Endodermal cell (in vitro differentiated cells): Measurements from ENCODE around the gene FAF1. TPM values are rescaled to one million over a fixed set of nuclear protein-coding genes. Genes with fewer than 3 reads are reported as not detected.
A peak's percentile ranks its signal among the peaks of the same experiment; 100 is the strongest.

Experiments
- DNase-seq: peaks from one replicate; pipeline ENCODE4 v3.0.0-alpha.2; 2017
- H3K27ac ChIP-seq: 2 replicates; pipeline ENCODE4 v1.5.1; 2013; ENCODE audit warnings: mild to moderate bottlenecking, low read depth, low read length, moderate library complexity
- H3K27me3 ChIP-seq: 2 replicates; pipeline ENCODE4 v1.6.1; 2013; ENCODE audit warnings: mild to moderate bottlenecking, low read length, moderate library complexity; ENCODE audit not compliant: insufficient read depth, control insufficient read depth, poor library complexity, severe bottlenecking
- H3K36me3 ChIP-seq: 2 replicates; pipeline ENCODE4 v1.7.0; 2013; ENCODE audit warnings: mild to moderate bottlenecking, low read length, moderate library complexity; ENCODE audit not compliant: control insufficient read depth, insufficient read depth
- H3K4me1 ChIP-seq: one replicate; pipeline ENCODE4 v1.7.0; 2013; ENCODE audit warnings: low read length; ENCODE audit not compliant: control insufficient read depth, insufficient read depth
- H3K4me3 ChIP-seq: 2 replicates; pipeline ENCODE4 v1.5.1; 2013; ENCODE audit warnings: mild to moderate bottlenecking, low read length, moderate library complexity
- H3K9ac ChIP-seq: 2 replicates; pipeline ENCODE4 v1.6.1; 2013; ENCODE audit warnings: mild to moderate bottlenecking, low read length, moderate library complexity; ENCODE audit not compliant: poor library complexity, severe bottlenecking; ENCODE audit errors: extremely low read depth
- H3K9me3 ChIP-seq: 2 replicates; pipeline ENCODE4 v1.6.1; 2013; ENCODE audit warnings: mild to moderate bottlenecking, low read length, moderate library complexity; ENCODE audit not compliant: control insufficient read depth
- H3K27ac Mint-ChIP-seq: 2 replicates; pipeline ENCODE4 v1.8.0; 2020; ENCODE audit warnings: mixed read lengths
- H3K27me3 Mint-ChIP-seq: 2 replicates; pipeline ENCODE4 v1.8.0; 2021; ENCODE audit warnings: mild to moderate bottlenecking, mixed read lengths; ENCODE audit not compliant: insufficient read depth
- H3K36me3 Mint-ChIP-seq: 2 replicates; pipeline ENCODE4 v1.8.0; 2020; ENCODE audit warnings: low read depth, mixed read lengths
- H3K4me1 Mint-ChIP-seq: 2 replicates; pipeline ENCODE4 v1.8.0; 2020; ENCODE audit warnings: mixed read lengths
- H3K4me3 Mint-ChIP-seq: 2 replicates; pipeline ENCODE4 v1.8.0; 2020; ENCODE audit warnings: mild to moderate bottlenecking, moderate library complexity, mixed read lengths
- H3K9me3 Mint-ChIP-seq: 2 replicates; pipeline ENCODE4 v1.8.0; 2020; ENCODE audit warnings: mild to moderate bottlenecking, mixed read lengths
- WGBS, 2 experiments: methylation state at CpG; one replicate each; pipeline versions ENCODE4 v1.1.5 to v1.1.7; 2013; ENCODE audit warnings: missing lambda C conversion rate in 2 of 2, mixed read lengths in 1 of 2; ENCODE audit not compliant: insufficient coverage in 1 of 2, insufficient read length in 1 of 2; 5-methylcytosine and 5-hydroxymethylcytosine counted together
- total RNA-seq, 2 donors: library from RNA; stranded (reverse); fragmentation: NEBNext Ultra II Directional in 1 of 2; extraction: Animal tissue kit (Norgen Biotek cat#: 25700) in 1 of 2; gene quantifications; 2 replicates in 1 of 2; 3 replicates in 1 of 2; pipeline ENCODE4 v1.2.1, GENCODE V29; 2021
- TF ChIP-seq, protein P1 (sequence below): fragments of 200-600 bp; sonication (generic); conservative IDR thresholded peaks from 2 replicates; pipeline ENCODE4 v1.5.0; 2021; ENCODE audit warnings: antibody characterized with exemption, mild to moderate bottlenecking

Gene FAF1
- total RNA-seq, 2 donors from 2014 or later: 76.4 to 94.4 TPM

DNA sequence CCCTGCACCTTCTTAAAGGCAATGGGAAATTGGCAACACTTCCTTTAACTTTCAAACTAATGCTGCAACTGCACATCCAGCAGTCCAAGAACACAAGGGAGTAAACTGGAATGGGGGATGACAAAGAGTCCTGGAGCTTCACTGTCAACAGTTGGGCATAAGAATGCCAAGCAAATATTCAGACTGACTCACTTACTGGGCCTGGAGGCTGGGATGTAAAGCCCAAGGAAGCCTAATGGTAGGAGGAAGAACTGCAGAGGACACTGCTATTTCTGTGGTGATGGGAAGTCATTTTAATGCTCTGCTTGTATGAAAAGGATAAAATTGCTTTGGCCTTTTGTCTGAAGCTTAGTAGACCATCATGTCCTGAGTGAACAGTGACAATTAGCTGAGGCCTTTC, 521.1 kb downstream of the FAF1 start:
- Mint-ChIP-seq H3K9me3 (no peaks in the 10 kb centered on the region), H3K36me3 (peaks cover 16% of the 10 kb centered on the region), H3K27ac (no peak overlapping the region), H3K4me3 (no peak overlapping the region), H3K27me3 (peaks cover 15% of the 10 kb centered on the region), H3K4me1 (peaks cover 13% of the 10 kb centered on the region)
- DNase-seq: no peak
- Histone ChIP-seq H3K27ac (no peak overlapping the region), H3K27me3 (peaks cover 10% of the 10 kb centered on the region), H3K36me3 (peaks cover 26% of the 10 kb centered on the region), H3K4me3 (no peak overlapping the region), H3K9ac (no peak overlapping the region), H3K9me3 (no peaks in the 10 kb centered on the region), H3K4me1 (peaks cover 7% of the 10 kb centered on the region)
- TF ChIP-seq, protein P1, sequence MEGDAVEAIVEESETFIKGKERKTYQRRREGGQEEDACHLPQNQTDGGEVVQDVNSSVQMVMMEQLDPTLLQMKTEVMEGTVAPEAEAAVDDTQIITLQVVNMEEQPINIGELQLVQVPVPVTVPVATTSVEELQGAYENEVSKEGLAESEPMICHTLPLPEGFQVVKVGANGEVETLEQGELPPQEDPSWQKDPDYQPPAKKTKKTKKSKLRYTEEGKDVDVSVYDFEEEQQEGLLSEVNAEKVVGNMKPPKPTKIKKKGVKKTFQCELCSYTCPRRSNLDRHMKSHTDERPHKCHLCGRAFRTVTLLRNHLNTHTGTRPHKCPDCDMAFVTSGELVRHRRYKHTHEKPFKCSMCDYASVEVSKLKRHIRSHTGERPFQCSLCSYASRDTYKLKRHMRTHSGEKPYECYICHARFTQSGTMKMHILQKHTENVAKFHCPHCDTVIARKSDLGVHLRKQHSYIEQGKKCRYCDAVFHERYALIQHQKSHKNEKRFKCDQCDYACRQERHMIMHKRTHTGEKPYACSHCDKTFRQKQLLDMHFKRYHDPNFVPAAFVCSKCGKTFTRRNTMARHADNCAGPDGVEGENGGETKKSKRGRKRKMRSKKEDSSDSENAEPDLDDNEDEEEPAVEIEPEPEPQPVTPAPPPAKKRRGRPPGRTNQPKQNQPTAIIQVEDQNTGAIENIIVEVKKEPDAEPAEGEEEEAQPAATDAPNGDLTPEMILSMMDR: peak; percentile 52

DNA sequence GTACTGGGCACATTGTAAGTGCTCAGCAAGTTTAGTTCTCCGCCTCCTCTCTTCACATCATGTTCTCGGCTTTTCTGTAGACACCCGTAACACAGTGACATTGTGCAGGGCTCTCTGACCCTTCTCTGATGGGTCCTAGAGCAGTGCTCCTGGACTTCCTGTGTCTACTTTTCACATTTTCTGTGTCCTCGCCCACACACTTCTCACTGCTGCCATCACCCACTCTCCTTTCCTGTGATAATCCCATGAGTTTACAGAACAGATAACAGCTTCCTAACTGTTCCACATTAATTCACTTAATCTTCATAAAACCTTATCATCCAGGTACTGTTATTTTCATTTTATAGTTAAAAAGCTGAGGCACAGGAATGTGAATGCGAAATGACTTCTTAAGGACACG, 523.6 kb downstream of the FAF1 start:
- TF ChIP-seq, protein P1: no peak
- no peak overlapping the region for H3K27ac ChIP-seq
- H3K4me1 ChIP-seq: no peaks in the 10 kb centered on the region
- Mint-ChIP-seq H3K4me3 (no peak overlapping the region), H3K36me3 (peaks cover 16% of the 10 kb centered on the region), H3K4me1 (no peaks in the 10 kb centered on the region), H3K27me3 (peaks cover 40% of the 10 kb centered on the region), H3K9me3 (no peaks in the 10 kb centered on the region), H3K27ac (no peak overlapping the region)
- H3K9ac ChIP-seq: no peak overlapping the region
- no peak for DNase-seq
- peaks cover 34% of the 10 kb centered on the region for H3K27me3 ChIP-seq
- H3K36me3 ChIP-seq: peaks cover 26% of the 10 kb centered on the region
- 89 to 90% methylated on average over 6 of the region's 6 CpGs for WGBS, 2 experiments
- no peak overlapping the region for H3K4me3 ChIP-seq
- H3K9me3 ChIP-seq: no peaks in the 10 kb centered on the region

DNA sequence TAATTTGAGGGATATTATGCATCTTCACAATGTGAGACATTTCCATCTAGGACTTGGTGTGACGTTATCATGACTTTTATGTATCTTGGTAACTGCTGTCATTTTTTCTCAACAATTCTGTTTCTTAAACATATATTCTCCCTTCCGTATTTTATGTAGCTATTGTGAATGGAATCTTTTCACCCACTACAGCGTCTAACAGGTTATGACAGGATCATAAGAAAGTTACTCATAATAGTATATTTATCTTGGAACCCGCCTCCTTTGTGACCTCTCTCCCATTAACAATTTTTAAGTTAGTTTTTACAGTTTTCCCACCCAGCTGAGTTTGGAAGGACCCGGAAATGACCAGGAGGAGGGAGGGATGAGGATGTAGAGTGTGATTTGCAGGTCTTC, 530.1 kb downstream of the FAF1 start:
- peak overlapping the region; percentile 55 for H3K4me3 Mint-ChIP-seq

More for the DNA sequence above, 530.1 kb downstream of the FAF1 start:
- H3K4me1 Mint-ChIP-seq: peaks cover 14% of the 10 kb centered on the region
- no peak overlapping the region for H3K27ac Mint-ChIP-seq
- H3K9ac ChIP-seq: no peak overlapping the region
- no peaks in the 10 kb centered on the region for H3K36me3 ChIP-seq
- no peak overlapping the region for H3K27ac ChIP-seq
- H3K27me3 ChIP-seq: peaks cover 99% of the 10 kb centered on the region
- TF ChIP-seq, protein P1: no peak
- H3K9me3 Mint-ChIP-seq: no peaks in the 10 kb centered on the region
- no peaks in the 10 kb centered on the region for H3K4me1 ChIP-seq
- H3K9me3 ChIP-seq: no peaks in the 10 kb centered on the region
- peaks cover under 1% of the 10 kb centered on the region for H3K36me3 Mint-ChIP-seq
- peak overlapping the region; percentile 79 for H3K4me3 ChIP-seq
- H3K27me3 Mint-ChIP-seq: peaks cover 99% of the 10 kb centered on the region
- DNase-seq: no peak
- 39% methylated on average over 5 of the region's 5 CpGs; no CpG with 5 or more reads in 1 of the 2 experiments for WGBS, 2 experiments
